H1 (cell line): Measurements from ENCODE around the gene GPX6. TPM values are rescaled to one million over a fixed set of nuclear protein-coding genes. Genes with fewer than 3 reads are reported as not detected.

ENCODE experiments used
- CTCF ChIA-PET: fragments of 300-600 bp; sonication (Branson Sonifier 250); formaldehyde crosslinking; loops from one replicate; lab custom pipeline; 2021; ENCODE audit not compliant: partially characterized antibody; lab: Charles Lee
- POLR2A ChIA-PET: fragments of 300-600 bp; sonication (Branson Sonifier 250); formaldehyde crosslinking; loops from one replicate; lab custom pipeline; 2021; ENCODE audit warnings: inconsistent platforms; ENCODE audit not compliant: partially characterized antibody; lab: Charles Lee
- DNase-seq, 2 experiments: peaks; one replicate each; pipeline versions ENCODE4 v3.0.0 to v3.0.0-alpha.2; 2010 to 2022; ENCODE audit warnings: low spot score in 2 of 2, low read depth in 1 of 2, mixed read lengths in 1 of 2
- FAIRE-seq: peaks from 2 replicates; lab custom pipeline; 2011; peaks lifted over from hg19 to GRCh38; lab: Jason Lieb, UNC
- H2AFZ ChIP-seq: 2 replicates; pipeline ENCODE4 v1.8.1; 2012; ENCODE audit warnings: low read length, inconsistent platforms
- H2AK5ac ChIP-seq: 2 replicates; pipeline ENCODE4 v1.6.1; 2013; ENCODE audit warnings: low read depth, low read length
- H2BK120ac ChIP-seq: replicated peaks from 2 replicates; pipeline ENCODE3; 2013; ENCODE audit warnings: low read depth, low read length, inconsistent platforms
- H2BK12ac ChIP-seq: 2 replicates; pipeline ENCODE4 v1.6.1; 2013; ENCODE audit warnings: low read depth, low read length
- H2BK15ac ChIP-seq: 2 replicates; pipeline ENCODE4 v1.6.1; 2013; ENCODE audit warnings: low read length
- H2BK20ac ChIP-seq: 2 replicates; pipeline ENCODE4 v1.6.1; 2013; ENCODE audit warnings: low read length
- H2BK5ac ChIP-seq: 2 replicates; pipeline ENCODE4 v1.6.1; 2013; ENCODE audit warnings: low read depth, low read length
- H3K14ac ChIP-seq: 2 replicates; pipeline ENCODE4 v1.6.1; 2013; ENCODE audit warnings: inconsistent platforms; ENCODE audit not compliant: insufficient read length
- H3K18ac ChIP-seq: 2 replicates; pipeline ENCODE4 v1.6.1; 2013; ENCODE audit warnings: low read length; ENCODE audit errors: extremely low read depth
- H3K23ac ChIP-seq: 2 replicates; pipeline ENCODE4 v1.6.1; 2013; ENCODE audit warnings: inconsistent platforms; ENCODE audit not compliant: insufficient read length
- H3K23me2 ChIP-seq: 2 replicates; pipeline ENCODE4 v1.6.1; 2013; ENCODE audit warnings: low read depth, low read length
- H3K27ac ChIP-seq: 2 replicates; pipeline ENCODE4 v1.6.1; 2011; ENCODE audit warnings: low read depth, low read length, inconsistent platforms
- H3K27me3 ChIP-seq, 4 experiments: replicated peaks in 1 of 4; 1 replicate in 1 of 4; 2 replicates in 3 of 4; pipeline versions ENCODE4 v1.6.1 to v1.8.1; 2011 to 2013; ENCODE audit warnings: low read length in 3 of 4, mild to moderate bottlenecking in 3 of 4, inconsistent platforms in 2 of 4, mixed read lengths in 2 of 4, moderate library complexity in 1 of 4; ENCODE audit not compliant: control insufficient read depth in 3 of 4, insufficient read depth in 3 of 4; ENCODE audit errors: extremely low read depth in 1 of 4
- H3K36me3 ChIP-seq, 4 experiments: 2 replicates each; pipeline versions ENCODE4 v1.6.1 to v1.8.1; 2011 to 2013; ENCODE audit warnings: mild to moderate bottlenecking in 4 of 4, low read length in 3 of 4, moderate library complexity in 2 of 4, control low read depth in 1 of 4, inconsistent platforms in 1 of 4; ENCODE audit not compliant: insufficient read depth in 4 of 4, control insufficient read depth in 2 of 4
- H3K4ac ChIP-seq: replicated peaks from 2 replicates; pipeline ENCODE3; 2013; ENCODE audit warnings: low read length, low read depth, mixed read lengths, inconsistent platforms; ENCODE audit not compliant: insufficient read length
- H3K4me1 ChIP-seq, 4 experiments: replicated peaks in 1 of 4; 1 replicate in 1 of 4; 2 replicates in 3 of 4; pipeline versions ENCODE4 v1.6.1 to v1.8.1; 2011 to 2013; ENCODE audit warnings: low read length in 3 of 4, inconsistent platforms in 2 of 4, mixed read lengths in 1 of 4; ENCODE audit not compliant: insufficient read depth in 4 of 4, control insufficient read depth in 3 of 4
- H3K4me2 ChIP-seq, 2 experiments: 2 replicates each; pipeline versions ENCODE4 v1.6.1 to v1.8.1; 2011 to 2013; ENCODE audit warnings: low read depth in 2 of 2, low read length in 2 of 2, control low read depth in 1 of 2, inconsistent platforms in 1 of 2, mild to moderate bottlenecking in 1 of 2; ENCODE audit not compliant: insufficient read depth in 1 of 2
- H3K4me3 ChIP-seq, 4 experiments: fragments of 200-600, 300-600 bp in 1 of 4; sonication (generic), shearing (Covaris generic), sonication (Bioruptor Twin) in 1 of 4; 2 replicates each; pipeline versions ENCODE4 v1.5.1 to v1.8.1; 2011 to 2016; ENCODE audit warnings: low read length in 4 of 4, low read depth in 3 of 4, control low read depth in 2 of 4, inconsistent platforms in 2 of 4, mild to moderate bottlenecking in 2 of 4, mixed read lengths in 1 of 4, moderate library complexity in 1 of 4; ENCODE audit not compliant: insufficient read depth in 2 of 4; ENCODE audit errors: extremely low read depth in 1 of 4
- H3K56ac ChIP-seq: replicated peaks from 2 replicates; pipeline ENCODE3; 2013; ENCODE audit warnings: low read depth, mild to moderate bottlenecking, mixed read lengths, low read length, inconsistent platforms; ENCODE audit not compliant: insufficient read length
- H3K79me1 ChIP-seq: 2 replicates; pipeline ENCODE4 v1.6.1; 2013; ENCODE audit warnings: low read depth, low read length, control low read depth
- H3K79me2 ChIP-seq, 2 experiments: 2 replicates each; pipeline versions ENCODE4 v1.6.1 to v1.8.1; 2012 to 2013; ENCODE audit warnings: low read length in 2 of 2, mild to moderate bottlenecking in 2 of 2, inconsistent platforms in 1 of 2; ENCODE audit not compliant: insufficient read depth in 2 of 2, control insufficient read depth in 1 of 2
- H3K9ac ChIP-seq, 4 experiments: replicated peaks in 1 of 4; 1 replicate in 1 of 4; 2 replicates in 3 of 4; pipeline versions ENCODE4 v1.6.1 to v1.8.1; 2011 to 2013; ENCODE audit warnings: low read depth in 3 of 4, low read length in 3 of 4, control low read depth in 2 of 4, mild to moderate bottlenecking in 2 of 4, moderate library complexity in 2 of 4, inconsistent platforms in 1 of 4; ENCODE audit errors: extremely low read depth in 1 of 4
- H3K9me3 ChIP-seq, 2 experiments: 2 replicates each; pipeline versions ENCODE4 v1.6.1 to v1.8.1; 2012 to 2013; ENCODE audit warnings: mild to moderate bottlenecking in 2 of 2, moderate library complexity in 2 of 2, control low read depth in 1 of 2, inconsistent platforms in 1 of 2, low read depth in 1 of 2, low read length in 1 of 2, mixed read lengths in 1 of 2; ENCODE audit not compliant: insufficient read depth in 2 of 2
- H4K20me1 ChIP-seq, 2 experiments: replicated peaks in 1 of 2; 2 replicates each; pipeline versions ENCODE3 to v1.8.1; 2011 to 2013; ENCODE audit warnings: inconsistent platforms in 2 of 2, low read length in 2 of 2, mild to moderate bottlenecking in 1 of 2; ENCODE audit not compliant: insufficient read depth in 2 of 2, control insufficient read depth in 1 of 2
- H4K5ac ChIP-seq: 2 replicates; pipeline ENCODE4 v1.6.1; 2013; ENCODE audit warnings: low read length, low read depth, mixed read lengths, inconsistent platforms; ENCODE audit not compliant: insufficient read length
- H4K8ac ChIP-seq: 2 replicates; pipeline ENCODE4 v1.8.0; 2013; ENCODE audit warnings: mild to moderate bottlenecking, moderate library complexity, low read length, inconsistent platforms; ENCODE audit not compliant: insufficient read depth; ENCODE audit errors: extremely low read depth
- H4K91ac ChIP-seq: replicated peaks from 2 replicates; pipeline ENCODE3; 2013; ENCODE audit warnings: low read length, mixed read lengths, inconsistent platforms; ENCODE audit not compliant: insufficient read length
- WGBS, 2 experiments: shearing (Covaris generic) in 1 of 2; methylation state at CpG; one replicate each; pipeline versions ENCODE4 v1.1.6 to v1.1.7; 2013 to 2015; ENCODE audit warnings: low lambda C conversion rate in 2 of 2, mixed read lengths in 2 of 2, inconsistent platforms in 1 of 2, low coverage in 1 of 2, missing lambda C conversion rate in 1 of 2; ENCODE audit not compliant: insufficient replicate concordance in 2 of 2, insufficient coverage in 1 of 2, insufficient read length in 1 of 2; ENCODE audit errors: extremely low coverage in 1 of 2, missing lambda C conversion rate in 1 of 2; 5-methylcytosine and 5-hydroxymethylcytosine counted together
- polyA plus RNA-seq, 7 experiments: library from polyadenylated mRNA; depleted of rRNA in 3 of 7; stranded (reverse) in 5 of 7; unstranded in 2 of 7; fragments of >200 nt in 5 of 7; fragments of 200-250 nt in 2 of 7; gene quantifications; 1 replicate in 5 of 7; 2 replicates in 1 of 7; 4 replicates in 1 of 7; pipeline versions ENCODE4 v1.2.1 to v1.2.3, GENCODE V29; 2011 to 2013; ENCODE audit warnings: missing spikeins in 2 of 7, mixed read lengths in 2 of 7
- total RNA-seq: library from RNA; stranded (reverse); fragmentation: NEBNext Ultra II Directional; extraction: Animal tissue kit (Norgen Biotek cat#: 25700); gene quantifications from 2 replicates; pipeline ENCODE4 v1.2.1, GENCODE V29; 2021
- TF ChIP-seq, protein P1 (sequence below), 3 experiments: IDR thresholded peaks; 1 replicate in 2 of 3; 2 replicates in 1 of 3; pipeline versions ENCODE4 v1.5.1 to v1.6.1; 2011; ENCODE audit warnings: low read length in 3 of 3, mild to moderate bottlenecking in 3 of 3, inconsistent platforms in 2 of 3, low read depth in 1 of 3, moderate library complexity in 1 of 3; ENCODE audit not compliant: insufficient read depth in 1 of 3; ENCODE audit errors: control extremely low read depth in 1 of 3
- TF ChIP-seq, protein P2 (sequence below): IDR thresholded peaks from 2 replicates; pipeline ENCODE4 v1.6.1; 2012; ENCODE audit warnings: low read length, inconsistent platforms

The GPX6 gene
- total and polyA plus RNA-seq, 2 of the 8 experiments (the other 6 are each of a cell fraction or from before 2014, with no cell fraction given) = not detected

DNA sequence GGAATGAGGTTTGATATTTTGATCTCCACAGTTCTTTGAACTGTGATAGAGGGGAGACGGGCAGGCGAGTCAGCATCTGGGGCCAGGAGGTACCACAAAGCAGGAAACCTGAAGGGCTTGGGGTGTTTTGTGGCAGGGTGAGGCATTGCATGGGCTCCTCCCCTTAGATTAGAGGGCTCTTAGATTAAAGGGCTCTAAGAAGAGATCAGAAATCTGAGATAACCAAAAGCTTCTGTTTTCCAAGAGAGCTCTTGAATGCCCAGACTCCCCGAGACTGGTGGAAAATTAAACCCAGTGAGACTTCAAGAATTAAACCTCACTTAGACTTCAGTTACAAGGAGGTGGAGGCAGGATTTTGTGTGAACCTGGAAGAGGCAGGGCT lies 7.6 kb upstream of the GPX6 start:
- Histone ChIP-seq H3K27me3 (peaks cover 0 to 1% (median 0%) of the 10 kb centered on the region in 4 experiments; a peak in 1 of 7 replicates), H3K27ac (no peak overlapping the region), H3K79me2 (no peaks in the 10 kb centered on the region), H4K5ac (no peak overlapping the region), H2AFZ (peak overlapping the region; percentile 72; the same call in 1 of the 2 replicates), H3K56ac (no peak overlapping the region), H2BK12ac (no peak overlapping the region), H3K23ac (no peak overlapping the region), H3K79me1 (no peaks in the 10 kb centered on the region), H3K14ac (no peak overlapping the region), H2AK5ac (no peak overlapping the region), H2BK120ac (no peak overlapping the region), H2BK20ac (no peak overlapping the region), H3K9me3 (no peaks in the 10 kb centered on the region), H4K8ac (no peak overlapping the region), H3K23me2 (no peaks in the 10 kb centered on the region; the same call in 1 of the 2 replicates), H2BK5ac (no peak overlapping the region), H3K9ac (no peak overlapping the region), H4K20me1 (no peaks in the 10 kb centered on the region), H4K91ac (no peak overlapping the region), H3K4ac (no peak overlapping the region), H3K18ac (no peak overlapping the region), H3K4me2 (no peak overlapping the region), H2BK15ac (no peak overlapping the region), H3K36me3 (no peaks in the 10 kb centered on the region), H3K4me1 (no peaks in the 10 kb centered on the region; a peak in 1 of 7 replicates), H3K4me3 (no peak overlapping the region)
- WGBS, 2 experiments = 61% methylated on average over 3 of the region's 3 CpGs; no CpG with 5 or more reads in 1 of the 2 experiments
- TF ChIP-seq, protein P1, sequence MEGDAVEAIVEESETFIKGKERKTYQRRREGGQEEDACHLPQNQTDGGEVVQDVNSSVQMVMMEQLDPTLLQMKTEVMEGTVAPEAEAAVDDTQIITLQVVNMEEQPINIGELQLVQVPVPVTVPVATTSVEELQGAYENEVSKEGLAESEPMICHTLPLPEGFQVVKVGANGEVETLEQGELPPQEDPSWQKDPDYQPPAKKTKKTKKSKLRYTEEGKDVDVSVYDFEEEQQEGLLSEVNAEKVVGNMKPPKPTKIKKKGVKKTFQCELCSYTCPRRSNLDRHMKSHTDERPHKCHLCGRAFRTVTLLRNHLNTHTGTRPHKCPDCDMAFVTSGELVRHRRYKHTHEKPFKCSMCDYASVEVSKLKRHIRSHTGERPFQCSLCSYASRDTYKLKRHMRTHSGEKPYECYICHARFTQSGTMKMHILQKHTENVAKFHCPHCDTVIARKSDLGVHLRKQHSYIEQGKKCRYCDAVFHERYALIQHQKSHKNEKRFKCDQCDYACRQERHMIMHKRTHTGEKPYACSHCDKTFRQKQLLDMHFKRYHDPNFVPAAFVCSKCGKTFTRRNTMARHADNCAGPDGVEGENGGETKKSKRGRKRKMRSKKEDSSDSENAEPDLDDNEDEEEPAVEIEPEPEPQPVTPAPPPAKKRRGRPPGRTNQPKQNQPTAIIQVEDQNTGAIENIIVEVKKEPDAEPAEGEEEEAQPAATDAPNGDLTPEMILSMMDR (IDR thresholded peaks at IDR 0.05; ENCODE audit: control extremely low read depth in 1 of 3, insufficient read depth in 1 of 3, low read depth in 1 of 3, low read length in 3 of 3) = 0 out of 4 replicates have a peak, but pooled peaks of 1 of the 3 experiments have one; percentile 5
- TF ChIP-seq, protein P2, sequence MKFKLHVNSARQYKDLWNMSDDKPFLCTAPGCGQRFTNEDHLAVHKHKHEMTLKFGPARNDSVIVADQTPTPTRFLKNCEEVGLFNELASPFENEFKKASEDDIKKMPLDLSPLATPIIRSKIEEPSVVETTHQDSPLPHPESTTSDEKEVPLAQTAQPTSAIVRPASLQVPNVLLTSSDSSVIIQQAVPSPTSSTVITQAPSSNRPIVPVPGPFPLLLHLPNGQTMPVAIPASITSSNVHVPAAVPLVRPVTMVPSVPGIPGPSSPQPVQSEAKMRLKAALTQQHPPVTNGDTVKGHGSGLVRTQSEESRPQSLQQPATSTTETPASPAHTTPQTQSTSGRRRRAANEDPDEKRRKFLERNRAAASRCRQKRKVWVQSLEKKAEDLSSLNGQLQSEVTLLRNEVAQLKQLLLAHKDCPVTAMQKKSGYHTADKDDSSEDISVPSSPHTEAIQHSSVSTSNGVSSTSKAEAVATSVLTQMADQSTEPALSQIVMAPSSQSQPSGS = no peak
- DNase-seq (no peak), FAIRE-seq (no peak)
- ChIA-PET POLR2A (no interaction called here), CTCF (interaction anchor here (0.6 to 2.6 kb wide), 5 partner anchors 8 to 849 kb away, joined by 3 to 10 read pairs (median 4); partner anchors contain the start of gene GPX6)
